ENCODE data around the gene RSPO4.

Gene RSPO4

DNA sequence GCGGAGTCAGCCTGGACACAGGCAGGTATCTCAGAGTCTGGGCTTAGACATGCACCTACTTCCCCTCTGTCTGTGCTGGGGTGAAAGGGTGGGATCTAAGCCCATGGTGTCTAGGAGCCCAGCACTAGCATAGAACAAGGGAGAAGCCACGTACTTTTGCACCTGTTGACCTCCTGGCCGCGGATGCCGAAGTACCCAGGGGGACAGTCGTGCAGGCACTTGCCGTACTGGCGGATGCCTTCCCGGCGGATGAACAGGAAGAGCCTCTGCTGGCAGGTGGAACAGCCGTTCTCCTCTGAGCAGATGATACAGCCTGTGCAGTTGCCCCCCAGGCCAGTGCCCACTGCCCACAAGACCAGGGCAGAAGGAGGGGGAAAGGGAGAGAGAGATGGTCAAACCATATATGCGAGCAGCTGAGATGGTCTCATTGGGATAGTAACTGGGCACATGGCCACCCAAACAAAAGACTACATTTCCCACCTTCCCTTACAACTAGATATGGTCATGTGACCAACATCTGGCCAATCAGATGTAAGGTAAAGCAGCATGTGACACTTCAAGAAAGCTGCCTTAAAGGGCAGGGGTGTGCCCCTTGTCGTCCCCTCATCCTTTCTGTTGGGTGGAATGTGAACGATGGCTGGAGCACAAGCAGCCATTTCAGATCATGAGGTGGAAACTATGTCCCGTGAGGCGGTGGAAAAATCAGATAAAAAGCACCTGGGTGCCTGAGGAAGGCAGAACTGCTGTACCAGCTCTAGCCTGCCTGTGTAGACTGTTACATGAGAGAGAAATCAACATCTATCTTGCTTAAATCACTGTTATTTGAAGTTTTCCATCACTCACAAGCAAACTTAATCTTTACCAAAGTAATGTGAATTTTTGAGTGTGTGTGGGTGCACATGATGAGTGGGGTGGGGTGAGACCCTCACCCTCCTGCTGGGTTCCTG lies 34.0 kb downstream of the RSPO4 start:
- no peak for DNase-seq (ENCODE audit: low read depth in 2 of 2)

- no peak for DNase-seq (ENCODE audit: low read depth in 2 of 2)
These were observed 36.2 kb downstream of the RSPO4 start for GRCh38 chr20:965956-966355.

- DNase-seq (ENCODE audit: low read depth in 2 of 2) = no peak
These were observed 38.3 kb downstream of the RSPO4 start for GRCh38 chr20:963795-964194.

- no peak for DNase-seq (ENCODE audit: low read depth in 2 of 2)
These were observed 39.4 kb downstream of the RSPO4 start for GRCh38 chr20:962683-963082.

DNA sequence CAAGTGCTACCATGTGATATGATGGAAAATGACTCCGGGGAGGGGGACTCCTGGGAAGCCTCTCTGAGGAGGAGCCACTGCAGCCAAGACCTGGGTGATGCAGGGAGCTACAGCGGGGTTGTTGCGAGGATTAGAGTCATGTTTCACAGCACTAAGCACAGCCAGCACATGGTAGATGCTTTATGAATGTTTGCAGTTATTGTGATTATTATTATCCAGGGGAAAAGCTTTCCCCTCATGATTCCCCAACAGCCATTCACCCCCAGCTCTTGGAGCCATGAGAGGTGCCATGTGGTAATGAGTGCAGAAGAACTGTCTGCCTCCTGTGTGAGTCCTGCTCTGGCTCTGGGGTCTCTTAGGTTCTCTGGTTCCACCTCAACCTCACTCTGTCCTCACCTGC lies 39.9 kb downstream of the RSPO4 start:
- DNase-seq (ENCODE audit: low read depth in 2 of 2) = no peak

DNA sequence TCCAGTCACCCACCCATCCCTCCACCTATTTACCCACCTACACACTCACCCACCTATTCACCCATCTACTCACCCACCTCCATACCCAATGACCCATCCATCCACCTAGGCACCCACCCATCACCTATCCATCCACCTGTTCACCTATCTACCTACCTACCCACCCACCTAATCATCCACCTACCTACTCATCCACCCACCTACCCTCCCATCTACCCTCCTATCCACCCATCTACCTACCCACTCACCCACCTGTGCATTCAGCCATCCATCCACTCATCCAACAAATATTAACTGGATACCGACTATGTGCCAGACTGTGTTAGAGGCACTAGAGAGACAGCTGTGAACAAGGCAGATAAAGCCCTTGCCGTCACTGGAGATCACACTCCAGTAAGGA lies 40.3 kb downstream of the RSPO4 start:
- no peak for DNase-seq (ENCODE audit: low read depth in 2 of 2)

DNA sequence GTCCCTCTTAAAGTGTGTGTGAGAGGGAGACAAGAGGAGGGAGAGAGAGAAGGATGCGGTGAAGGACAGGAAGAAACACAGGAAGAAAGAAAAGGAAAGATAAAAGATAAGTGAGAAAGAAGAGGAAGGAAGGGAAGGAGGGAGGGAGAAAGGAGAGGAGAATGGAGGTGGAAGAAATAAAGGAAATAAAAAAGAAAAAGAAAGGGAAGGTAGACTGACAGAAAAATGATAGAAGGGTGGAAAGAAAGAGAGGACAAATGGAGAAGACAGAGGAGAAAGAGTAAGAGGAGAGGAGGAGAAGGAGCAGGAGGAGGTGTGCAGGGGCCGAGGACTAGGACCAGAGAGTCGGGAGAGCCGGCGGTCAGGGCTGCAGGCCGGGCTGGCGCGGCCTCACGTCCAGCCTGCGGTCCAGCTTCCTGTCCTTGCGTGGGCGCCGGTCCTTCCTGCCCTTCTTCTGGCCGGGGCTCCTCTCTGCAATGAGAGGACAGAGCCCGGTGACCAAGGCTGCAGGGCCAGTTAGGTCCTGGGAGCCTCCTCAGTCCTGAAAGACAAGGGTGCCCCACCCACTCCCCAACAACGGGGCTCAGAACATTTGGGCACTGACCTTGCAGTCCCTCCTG lies 42.0 kb downstream of the RSPO4 start:
- no peak for DNase-seq (ENCODE audit: low read depth in 2 of 2)

DNA sequence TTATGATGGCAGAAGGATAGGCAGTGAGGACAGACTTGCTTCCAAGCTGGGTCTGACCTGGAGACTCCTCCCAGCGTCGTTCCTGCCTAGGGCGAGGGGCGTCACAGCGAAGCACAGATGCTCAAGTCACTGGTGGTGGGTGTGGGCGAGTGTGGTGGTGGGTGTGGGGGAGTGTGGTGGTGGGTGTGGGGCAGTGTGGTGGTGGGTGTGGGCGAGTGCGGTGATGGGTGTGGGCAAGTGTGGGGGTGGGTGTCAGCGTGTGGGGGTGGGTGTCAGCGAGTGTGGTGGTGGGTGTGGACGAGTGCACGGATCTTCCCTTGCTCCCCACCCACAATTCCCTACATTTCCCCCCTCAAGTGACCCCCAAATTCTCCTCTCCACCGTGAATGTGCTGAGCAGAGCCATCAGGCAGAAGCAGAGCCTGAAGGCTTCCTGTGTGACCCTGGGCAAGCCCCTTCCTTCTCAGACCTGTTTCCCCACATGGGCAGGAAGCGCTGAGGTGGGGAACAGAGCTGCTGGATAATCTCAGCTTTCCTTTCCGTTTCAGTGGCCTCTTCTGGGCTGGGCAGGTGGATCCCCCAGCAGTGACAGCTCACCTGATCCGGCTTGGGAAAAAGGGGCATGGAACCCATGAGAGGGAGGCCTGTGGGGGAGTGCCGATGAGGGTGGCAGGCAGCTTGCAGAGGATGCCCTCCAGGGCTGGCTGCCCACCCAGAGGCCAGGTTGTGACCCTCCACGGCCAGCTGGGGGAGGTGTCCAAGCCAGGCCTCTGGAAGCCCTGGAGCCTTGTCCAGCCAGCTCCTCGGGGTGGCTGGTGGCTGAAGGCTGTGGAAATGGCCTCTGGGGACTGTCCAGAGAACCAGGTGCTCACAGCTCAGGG lies 42.9 kb downstream of the RSPO4 start:
- DNase-seq (ENCODE audit: low read depth in 2 of 2) = no peak

DNA sequence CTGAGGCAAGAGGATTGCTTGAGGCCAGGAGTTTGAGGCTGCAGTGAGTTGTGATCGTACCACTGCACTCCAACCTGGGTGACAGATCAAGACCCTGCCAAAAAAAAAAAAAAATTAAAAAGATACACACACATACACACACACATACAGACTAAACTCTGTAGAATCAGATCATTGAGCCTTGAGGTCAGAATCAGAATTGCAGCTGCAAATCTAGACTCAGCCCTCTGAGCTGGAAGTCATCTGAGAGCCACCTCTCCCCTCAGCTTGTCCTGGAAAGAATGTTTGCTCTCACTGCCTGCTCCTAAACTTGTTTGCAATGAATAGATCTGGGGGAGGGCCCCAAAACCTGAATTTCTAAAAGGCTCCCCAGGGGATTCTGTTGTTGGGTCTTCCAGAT lies 44.6 kb downstream of the RSPO4 start:
- no peak for DNase-seq (ENCODE audit: low read depth in 2 of 2)

GRCh38 chr20:956330-956951 lies 45.7 kb downstream of the RSPO4 start:
- DNase-seq (ENCODE audit: low read depth in 2 of 2) = peak; percentile 37 to 55

DNA sequence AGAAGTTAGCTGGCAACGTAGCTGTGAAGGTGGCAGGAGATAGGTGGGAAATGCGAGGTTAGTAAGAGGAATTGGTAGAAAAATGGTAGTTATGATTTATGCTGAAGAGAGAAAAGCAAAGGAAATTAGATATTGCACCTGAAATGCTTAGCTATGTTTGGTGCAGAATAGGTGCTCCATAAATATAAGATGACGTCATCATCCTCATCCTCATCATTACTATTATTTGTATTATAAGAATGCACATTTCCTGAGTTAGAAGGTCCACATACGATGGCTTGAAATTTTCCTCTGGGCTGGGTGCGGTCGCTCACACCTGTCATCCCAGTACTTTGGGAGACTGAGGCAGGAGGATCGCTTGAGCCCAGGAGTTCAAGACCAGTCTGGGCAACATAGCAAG lies 46.5 kb downstream of the RSPO4 start:
- no peak for DNase-seq (ENCODE audit: low read depth in 2 of 2)

DNA sequence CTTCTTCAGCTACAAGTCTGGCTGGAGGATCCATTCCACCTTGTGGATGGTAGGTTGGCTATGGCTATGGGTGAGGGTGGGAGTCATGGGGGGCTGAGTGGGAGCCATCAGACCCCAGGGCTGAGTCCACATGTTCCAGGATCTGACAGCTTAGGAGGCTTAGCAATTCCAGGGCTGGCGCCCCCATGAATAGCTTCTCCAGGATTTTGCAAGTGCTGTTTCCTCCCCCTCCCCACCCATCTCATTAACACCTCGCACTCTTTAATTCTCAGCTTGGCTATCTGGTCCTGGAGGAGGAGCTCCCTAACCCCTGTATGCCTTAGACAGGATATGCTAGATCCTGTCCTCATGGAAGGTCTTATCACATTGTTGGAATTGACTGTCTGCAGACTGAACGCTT lies 47.0 kb downstream of the RSPO4 start:
- DNase-seq (ENCODE audit: low read depth in 2 of 2) = no peak

GRCh38 chr20:953742-954141 lies 48.4 kb downstream of the RSPO4 start:
- DNase-seq (ENCODE audit: low read depth in 2 of 2) = no peak

DNA sequence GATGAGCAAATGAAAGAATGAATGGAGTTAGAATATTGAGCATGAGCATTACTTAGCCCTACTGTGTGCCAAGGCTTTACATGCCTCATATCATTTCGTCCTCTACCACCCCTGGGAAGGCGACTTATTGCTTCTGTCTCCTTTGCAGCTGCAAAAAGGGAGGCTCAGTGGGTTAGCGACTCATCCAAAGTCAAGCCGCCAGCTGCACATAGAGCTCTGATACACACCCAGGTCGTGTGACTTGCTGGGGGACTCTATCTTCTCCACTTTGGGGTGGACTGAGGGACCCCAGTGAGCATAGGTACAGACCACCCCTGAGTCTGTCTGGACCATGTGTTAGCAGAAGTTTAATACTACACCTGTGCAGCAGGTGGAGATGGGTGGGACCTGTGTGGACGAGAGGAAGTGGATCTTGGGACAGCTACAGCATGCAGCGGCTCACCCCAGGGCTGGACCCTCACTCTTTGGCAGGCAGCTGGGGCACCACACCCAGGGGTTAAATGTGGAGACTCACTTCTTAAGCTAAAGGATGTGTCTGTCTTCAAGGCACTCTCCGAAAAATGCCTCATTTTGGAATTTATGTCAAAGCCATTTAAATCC lies 49.8 kb downstream of the RSPO4 start:
- DNase-seq (ENCODE audit: low read depth in 2 of 2) = no peak

DNA sequence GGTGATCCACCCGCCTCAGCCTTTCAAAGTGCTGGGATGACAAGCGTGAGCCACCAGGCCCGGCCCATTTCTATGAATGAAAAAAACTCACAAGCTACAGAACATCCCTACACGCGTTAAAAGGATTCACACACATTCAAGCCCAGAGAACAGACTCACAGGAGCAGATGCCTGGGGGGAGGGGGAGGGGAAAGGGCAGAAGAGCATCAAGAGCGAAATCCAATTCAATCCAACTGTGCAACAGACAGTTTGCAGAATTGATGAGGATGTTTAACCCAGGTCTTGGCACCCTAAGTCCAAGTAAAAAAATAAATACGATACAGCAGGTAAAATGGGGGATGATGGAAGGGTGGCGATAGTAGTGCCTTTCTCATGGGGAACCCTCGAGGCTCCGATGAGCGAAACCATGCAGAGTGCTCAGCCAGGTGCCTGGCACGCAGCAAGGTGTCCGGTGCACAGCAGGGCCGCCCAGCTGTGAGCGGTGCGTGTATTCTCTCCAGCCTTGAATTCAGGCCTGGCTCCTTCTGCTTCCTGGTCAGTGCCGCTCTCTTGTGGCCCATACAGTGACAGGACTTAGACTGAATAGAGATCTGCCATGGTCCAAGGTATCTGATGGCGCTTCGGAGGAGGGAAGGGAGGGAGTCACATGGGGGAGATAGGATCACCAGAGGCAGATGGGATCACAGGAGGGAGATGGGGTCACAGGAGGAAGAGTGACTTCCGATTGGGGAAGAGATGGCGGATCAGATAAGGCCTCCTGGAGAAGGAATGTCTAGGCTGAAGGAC lies 50.5 kb downstream of the RSPO4 start:
- DNase-seq (ENCODE audit: low read depth in 2 of 2) = no peak

DNA sequence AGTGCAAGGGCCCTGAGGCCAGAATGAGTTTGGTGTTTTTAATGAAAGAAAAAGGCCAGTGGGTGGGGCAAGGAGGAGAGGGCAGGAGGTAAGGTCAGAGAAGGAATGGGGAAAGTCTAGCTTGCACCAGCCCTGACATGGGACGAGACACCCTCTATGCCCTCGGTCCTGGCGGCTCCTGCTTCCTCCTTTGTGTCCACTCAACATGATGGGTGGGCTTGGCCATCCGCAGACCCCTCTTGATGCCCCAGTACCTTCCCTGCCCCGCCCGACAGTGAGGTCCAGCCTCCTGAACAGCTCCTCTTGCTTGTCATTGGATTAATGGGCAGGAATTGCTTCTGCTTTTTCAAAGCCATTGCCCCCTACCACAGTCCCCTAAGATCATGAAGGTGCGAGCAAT lies 52.4 kb downstream of the RSPO4 start:
- no peak for DNase-seq (ENCODE audit: low read depth in 2 of 2)

- no peak for DNase-seq (ENCODE audit: low read depth in 2 of 2)
These were observed 55.3 kb downstream of the RSPO4 start for GRCh38 chr20:946826-947225.

- no peak for DNase-seq (ENCODE audit: low read depth in 2 of 2)
These were observed 56.3 kb downstream of the RSPO4 start for GRCh38 chr20:945841-946240.

- no peak for DNase-seq (ENCODE audit: low read depth in 2 of 2)
These were observed 57.2 kb downstream of the RSPO4 start for GRCh38 chr20:944774-945410.

DNA sequence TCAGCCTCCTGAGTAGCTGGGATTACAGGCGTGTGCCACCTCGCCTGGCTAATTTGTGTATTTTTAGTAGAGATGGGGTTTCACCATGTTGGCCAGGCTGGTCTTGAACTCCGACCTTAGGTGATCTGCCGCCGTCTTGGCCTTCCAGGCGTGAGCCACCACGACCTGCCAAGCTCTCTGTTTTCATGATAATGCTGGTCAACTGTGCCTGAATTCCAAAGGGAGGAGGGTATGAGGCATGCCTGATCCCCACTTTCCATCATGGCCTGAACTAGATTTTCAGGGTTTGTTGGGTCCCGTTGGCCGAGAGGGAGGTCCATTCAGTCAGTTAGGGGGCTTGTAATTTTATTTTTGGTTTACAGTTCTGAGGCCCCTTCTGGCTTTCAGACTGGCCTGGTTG lies 58.0 kb downstream of the RSPO4 start:
- DNase-seq (ENCODE audit: low read depth in 2 of 2) = no peak
